Camera-type eye (tissue), 1 donor: Measurements from ENCODE around the gene HABP4. TPM values are rescaled to one million over a fixed set of nuclear protein-coding genes. Genes with fewer than 3 reads are reported as not detected.

ENCODE experiments used
- total RNA-seq: library from RNA; depleted of rRNA; stranded (reverse); fragments of >200 nt; gene quantifications from one replicate; pipeline ENCODE4 v1.2.3, GENCODE V29; 2014

The HABP4 gene, protein sequence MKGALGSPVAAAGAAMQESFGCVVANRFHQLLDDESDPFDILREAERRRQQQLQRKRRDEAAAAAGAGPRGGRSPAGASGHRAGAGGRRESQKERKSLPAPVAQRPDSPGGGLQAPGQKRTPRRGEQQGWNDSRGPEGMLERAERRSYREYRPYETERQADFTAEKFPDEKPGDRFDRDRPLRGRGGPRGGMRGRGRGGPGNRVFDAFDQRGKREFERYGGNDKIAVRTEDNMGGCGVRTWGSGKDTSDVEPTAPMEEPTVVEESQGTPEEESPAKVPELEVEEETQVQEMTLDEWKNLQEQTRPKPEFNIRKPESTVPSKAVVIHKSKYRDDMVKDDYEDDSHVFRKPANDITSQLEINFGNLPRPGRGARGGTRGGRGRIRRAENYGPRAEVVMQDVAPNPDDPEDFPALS
- 18.0 TPM for total RNA-seq

DNA sequence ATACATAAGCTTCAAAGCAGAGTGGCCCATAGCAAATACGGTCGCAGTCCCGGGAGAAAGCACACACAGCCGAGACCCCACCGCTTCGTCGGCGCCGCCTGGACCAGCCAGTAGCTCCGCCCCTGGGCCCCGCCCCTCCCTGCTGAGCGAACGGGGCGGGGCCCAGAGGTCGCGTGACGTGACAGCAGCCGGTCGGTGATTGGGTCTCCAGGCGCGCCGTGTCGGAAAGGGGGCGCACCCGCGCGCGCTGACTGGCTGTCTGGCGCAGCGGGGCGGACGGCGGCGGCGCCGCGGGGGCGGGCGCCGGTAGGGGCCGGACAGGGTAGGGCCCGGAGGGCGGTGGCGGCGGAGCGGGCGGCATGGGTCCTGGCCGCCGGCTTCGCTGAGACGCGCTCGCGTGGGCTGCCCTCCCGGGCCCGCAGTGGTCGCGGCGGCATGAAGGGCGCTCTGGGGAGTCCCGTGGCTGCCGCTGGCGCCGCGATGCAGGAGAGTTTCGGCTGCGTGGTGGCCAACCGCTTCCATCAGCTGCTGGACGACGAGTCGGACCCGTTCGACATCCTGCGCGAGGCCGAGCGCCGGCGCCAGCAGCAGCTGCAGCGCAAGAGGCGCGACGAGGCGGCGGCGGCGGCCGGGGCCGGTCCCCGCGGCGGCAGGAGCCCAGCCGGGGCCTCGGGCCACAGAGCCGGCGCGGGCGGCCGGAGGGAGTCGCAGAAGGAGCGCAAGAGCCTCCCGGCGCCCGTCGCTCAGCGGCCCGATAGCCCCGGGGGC lies at the start of gene HABP4:
Gene HABP4 (plus strand): TSS at position 325 of the 768 bp plus-strand sequence. CDS start 111 bp downstream, at position 436.

DNA sequence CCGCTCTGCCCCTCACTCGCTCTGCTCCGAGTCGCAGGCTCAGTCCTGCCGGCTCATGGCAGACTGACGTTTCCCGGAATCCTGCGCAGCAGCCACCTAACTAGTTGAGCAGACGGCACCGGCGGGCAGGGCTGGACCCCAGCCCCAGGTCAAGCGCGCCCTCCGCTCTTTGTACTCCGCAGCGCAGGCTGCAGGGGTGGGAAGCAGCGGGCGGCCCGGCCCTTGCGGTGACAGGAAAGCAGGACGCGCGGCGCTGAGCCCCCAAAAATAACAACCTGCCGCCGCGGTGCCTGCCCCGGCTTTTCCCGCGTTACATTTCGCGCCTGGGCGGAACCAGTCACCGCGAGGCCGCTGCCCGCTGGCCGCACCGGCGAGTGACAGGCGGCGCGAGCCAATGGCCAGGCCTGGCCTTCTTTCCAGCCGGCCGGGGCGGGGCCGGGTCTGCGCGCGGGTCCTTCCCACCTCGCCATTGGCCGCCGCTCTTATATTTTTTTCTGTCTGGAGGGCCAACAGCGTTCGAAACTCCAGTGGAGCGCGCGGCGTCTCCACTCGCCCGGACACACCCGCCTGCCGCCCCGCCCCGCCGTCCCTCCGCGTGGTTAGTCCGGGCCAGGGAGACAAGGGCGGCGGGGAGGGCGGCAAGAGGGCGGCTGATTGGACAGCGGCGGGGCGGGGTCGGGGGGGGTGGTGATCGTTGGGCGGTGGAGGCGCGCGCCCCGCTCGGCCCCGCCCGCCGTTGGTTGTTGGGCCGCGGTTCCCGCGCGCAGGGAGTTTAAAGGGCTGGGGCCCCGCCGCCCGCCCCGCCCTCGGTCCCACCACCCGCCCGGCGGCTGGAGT lies 31.7 kb upstream of the HABP4 start, which contains the start of gene ZNF367:
Gene ZNF367 (minus strand): TSS at position 288 of the 837 bp plus-strand sequence. CDS start 338 bp downstream, outside the sequence.

Other genes starting within 250 kb of the HABP4 start
- 0.82 TPM for gene HSD17B3, start 148.0 kb upstream of the HABP4 start, total RNA-seq
- gene SLC35D2, start 66.5 kb upstream of the HABP4 start, total RNA-seq, result 22.6 TPM
- gene ZNF367, start 31.8 kb upstream of the HABP4 start, total RNA-seq, result 15.4 TPM
- 38.2 TPM for gene CDC14B, start 169.7 kb downstream of the HABP4 start, total RNA-seq
- 13.1 TPM for gene PRXL2C, start 205.1 kb downstream of the HABP4 start, total RNA-seq